T-cell (primary cell): Measurements from ENCODE around the gene MYH15. TPM values are rescaled to one million over a fixed set of nuclear protein-coding genes. Genes with fewer than 3 reads are reported as not detected.

Experiments used
- ATAC-seq, 4 experiments: fragments of 200-7000 bp in 3 of 4; fragments of 150-1000 bp in 1 of 4; cut with Tn5 transposase; replicated peaks in 1 of 4; 1 replicate in 3 of 4; 2 replicates in 1 of 4; pipeline ENCODE4 v1.10.0; 2021; ENCODE audit warnings: moderate library complexity in 3 of 4, mild to moderate bottlenecking in 2 of 4, moderate number of reproducible peaks in 1 of 4
- CTCF ChIA-PET, 2 donors: fragments of 300-600 bp; sonication (Branson Sonifier 250); formaldehyde crosslinking; loops; one replicate each; lab custom pipeline; 2022; ENCODE audit warnings: antibody characterized with exemption in 2 of 2; lab: Charles Lee
- POLR2A ChIA-PET, 2 donors: fragments of 300-600 bp; sonication (Branson Sonifier 250); formaldehyde crosslinking; loops; one replicate each; lab custom pipeline; 2022; ENCODE audit warnings: antibody characterized with exemption in 2 of 2; lab: Charles Lee
- DNase-seq, 35 experiments: peaks; one replicate each; pipeline versions ENCODE4 v3.0.0 to v3.0.0-alpha.2; 2013 to 2023
- H3K27ac ChIP-seq: one replicate; pipeline ENCODE4 v1.5.1; 2013; ENCODE audit warnings: low read length
- H3K27me3 ChIP-seq, 2 experiments: replicated peaks in 1 of 2; 1 replicate in 1 of 2; 2 replicates in 1 of 2; pipeline versions ENCODE4 v1.6.1 to v1.7.0; 2013; ENCODE audit warnings: low read length in 1 of 2, mixed read lengths in 1 of 2; ENCODE audit not compliant: control insufficient read depth in 2 of 2, insufficient read depth in 2 of 2; ENCODE audit errors: extremely low read depth in 1 of 2
- H3K36me3 ChIP-seq, 2 donors: 1 replicate in 1 of 2; 2 replicates in 1 of 2; pipeline versions ENCODE4 v1.6.1 to v1.7.0; 2013; ENCODE audit warnings: low read length in 1 of 2; ENCODE audit not compliant: control insufficient read depth in 2 of 2, insufficient read depth in 1 of 2; ENCODE audit errors: extremely low read depth in 1 of 2
- H3K4me1 ChIP-seq, 2 experiments: 1 replicate in 1 of 2; 2 replicates in 1 of 2; pipeline versions ENCODE4 v1.6.1 to v1.7.0; 2013; ENCODE audit warnings: low read length in 2 of 2, mixed read lengths in 1 of 2; ENCODE audit not compliant: insufficient read depth in 2 of 2, control insufficient read depth in 1 of 2; ENCODE audit errors: extremely low read depth in 1 of 2
- H3K4me3 ChIP-seq, 2 donors: 1 replicate in 1 of 2; 2 replicates in 1 of 2; pipeline versions ENCODE4 v1.5.1 to v1.7.0; 2013; ENCODE audit warnings: mild to moderate bottlenecking in 2 of 2, low read length in 1 of 2, moderate library complexity in 1 of 2; ENCODE audit not compliant: control insufficient read depth in 1 of 2; ENCODE audit errors: extremely low read depth in 1 of 2
- H3K9me3 ChIP-seq: 2 replicates; pipeline ENCODE4 v1.7.0; 2013
- H3K27ac Mint-ChIP-seq, 2 donors: one replicate each; pipeline ENCODE4 v1.8.0; 2020 to 2021; ENCODE audit warnings: mild to moderate bottlenecking in 2 of 2, mixed read lengths in 2 of 2
- H3K27me3 Mint-ChIP-seq, 2 donors: one replicate each; pipeline ENCODE4 v1.8.0; 2021 to 2022; ENCODE audit warnings: mixed read lengths in 2 of 2
- H3K36me3 Mint-ChIP-seq: one replicate; pipeline ENCODE4 v1.8.0; 2021; ENCODE audit warnings: mixed read lengths
- H3K4me1 Mint-ChIP-seq, 3 donors: one replicate each; pipeline ENCODE4 v1.8.0; 2020 to 2022; ENCODE audit warnings: mixed read lengths in 3 of 3, mild to moderate bottlenecking in 1 of 3
- H3K4me3 Mint-ChIP-seq, 3 donors: one replicate each; pipeline ENCODE4 v1.8.0; 2020 to 2022; ENCODE audit warnings: mild to moderate bottlenecking in 3 of 3, mixed read lengths in 3 of 3, moderate library complexity in 3 of 3
- H3K9me3 Mint-ChIP-seq, 3 donors: one replicate each; pipeline ENCODE4 v1.8.0; 2020 to 2022; ENCODE audit warnings: mixed read lengths in 3 of 3
- WGBS: methylation state at CpG from one replicate; pipeline ENCODE4 v1.1.5; 2013; ENCODE audit warnings: missing lambda C conversion rate; ENCODE audit not compliant: insufficient coverage; 5-methylcytosine and 5-hydroxymethylcytosine counted together
- total RNA-seq, 35 experiments: library from RNA in 6 of 35; stranded (reverse) in 6 of 35; fragments of 120-200 nt in 1 of 35; gene quantifications; one replicate each; pipeline versions ENCODE4 v1.2.1 to v1.2.4 and lab custom pipeline; 2013 to 2026

MYH15 gene
- total RNA-seq, 5 donors from 2014 or later (not counting 1 experiment from before 2014, with no cell fraction given) = 0.07 to 0.18 (median 0.11) TPM; not detected in 1

- 52% methylated on average over 3 of the region's 4 CpGs for WGBS
- no peaks in the 10 kb centered on the region for H3K36me3 Mint-ChIP-seq
- peaks cover 3 to 5% of the 10 kb centered on the region in 2 donors for H3K27me3 Mint-ChIP-seq
- ATAC-seq = no peak
- DNase-seq = no peak
- ChIA-PET POLR2A (no interaction called here), CTCF (interaction anchor here in 1 of 2 donors (0.6 kb wide), 1 partner anchor 231 kb away, joined by 4 read pairs; no protein-coding TSS in a partner anchor)
- no peak overlapping the region for H3K4me3 Mint-ChIP-seq
- H3K4me1 ChIP-seq = no peaks in the 10 kb centered on the region
- no peak overlapping the region for H3K27ac ChIP-seq
- no peaks in the 10 kb centered on the region for H3K36me3 ChIP-seq
- H3K4me3 ChIP-seq = no peak overlapping the region
- no peaks in the 10 kb centered on the region for H3K27me3 ChIP-seq
- no peaks in the 10 kb centered on the region for H3K9me3 ChIP-seq
- no peak overlapping the region for H3K27ac Mint-ChIP-seq
- no peaks in the 10 kb centered on the region for H3K9me3 Mint-ChIP-seq
- H3K4me1 Mint-ChIP-seq = no peaks in the 10 kb centered on the region
Observed at GRCh38 chr3:108416111-108416869, 94.1 kb downstream of the MYH15 start.

GRCh38 chr3:108415661-108416060, 94.7 kb downstream of the MYH15 start:
- no peaks in the 10 kb centered on the region for H3K9me3 ChIP-seq
- Mint-ChIP-seq H3K36me3 (no peaks in the 10 kb centered on the region), H3K4me3 (no peak overlapping the region), H3K27ac (no peak overlapping the region), H3K9me3 (no peaks in the 10 kb centered on the region), H3K27me3 (peaks cover 3 to 6% of the 10 kb centered on the region in 2 donors), H3K4me1 (no peaks in the 10 kb centered on the region)
- no peak for ATAC-seq
- no peaks in the 10 kb centered on the region for H3K36me3 ChIP-seq
- POLR2A ChIA-PET = no interaction called here
- H3K4me1 ChIP-seq = no peaks in the 10 kb centered on the region
- no peak overlapping the region for H3K27ac ChIP-seq
- H3K27me3 ChIP-seq = peaks cover 0 to under 1% of the 10 kb centered on the region in 2 experiments
- DNase-seq = no peak
- CTCF ChIA-PET = no interaction called here
- 100% methylated on average over 1 of the region's 3 CpGs for WGBS
- no peak overlapping the region for H3K4me3 ChIP-seq

GRCh38 chr3:108414007-108414406, 96.4 kb downstream of the MYH15 start:
- Mint-ChIP-seq H3K4me1 (no peaks in the 10 kb centered on the region), H3K4me3 (no peak overlapping the region), H3K36me3 (no peaks in the 10 kb centered on the region), H3K9me3 (no peaks in the 10 kb centered on the region), H3K27ac (no peak overlapping the region), H3K27me3 (peaks cover 3 to 6% of the 10 kb centered on the region in 2 donors)
- CTCF ChIA-PET = no interaction called here
- POLR2A ChIA-PET = interaction anchor here in 1 of 2 donors (0.6 kb wide), 1 partner anchor 378 kb away, joined by 3 read pairs; no protein-coding TSS in a partner anchor
- H3K4me1 ChIP-seq = no peaks in the 10 kb centered on the region
- peaks cover 0 to 5% of the 10 kb centered on the region in 2 experiments for H3K27me3 ChIP-seq
- ATAC-seq (no peak), DNase-seq (no peak)
- no peak overlapping the region for H3K4me3 ChIP-seq
- H3K36me3 ChIP-seq = no peaks in the 10 kb centered on the region
- no peak overlapping the region for H3K27ac ChIP-seq
- H3K9me3 ChIP-seq = no peaks in the 10 kb centered on the region
- WGBS = 88% methylated on average over 4 of the region's 5 CpGs

- peaks cover 3% of the 10 kb centered on the region in 2 donors for H3K27me3 Mint-ChIP-seq
- ATAC-seq (no peak), DNase-seq (no peak)
- no CpG with 5 or more reads among the region's 6 CpGs for WGBS
- H3K27ac ChIP-seq = no peak overlapping the region
- no peaks in the 10 kb centered on the region for H3K4me1 ChIP-seq
- H3K4me1 Mint-ChIP-seq = peaks cover 0 to 2% (median 0%) of the 10 kb centered on the region in 3 donors
- H3K4me3 Mint-ChIP-seq = no peak overlapping the region
- H3K4me3 ChIP-seq = no peak overlapping the region
- ChIA-PET POLR2A (no interaction called here), CTCF (no interaction called here)
- no peaks in the 10 kb centered on the region for H3K9me3 ChIP-seq
- peaks cover 0 to 5% of the 10 kb centered on the region in 2 experiments for H3K27me3 ChIP-seq
- no peak overlapping the region for H3K27ac Mint-ChIP-seq
- no peaks in the 10 kb centered on the region for H3K9me3 Mint-ChIP-seq
- no peaks in the 10 kb centered on the region for H3K36me3 ChIP-seq
- H3K36me3 Mint-ChIP-seq = no peaks in the 10 kb centered on the region
Observed at GRCh38 chr3:108412121-108412750, 98.2 kb downstream of the MYH15 start.

- Mint-ChIP-seq H3K27me3 (peaks cover 0 to 3% of the 10 kb centered on the region in 2 donors), H3K27ac (no peak overlapping the region), H3K9me3 (no peaks in the 10 kb centered on the region), H3K4me3 (no peak overlapping the region), H3K36me3 (no peaks in the 10 kb centered on the region), H3K4me1 (peaks cover 0 to 10% (median 5%) of the 10 kb centered on the region in 3 donors)
- H3K4me3 ChIP-seq = no peak overlapping the region
- peaks cover 0 to 5% of the 10 kb centered on the region in 2 experiments for H3K27me3 ChIP-seq
- H3K4me1 ChIP-seq = no peaks in the 10 kb centered on the region
- 83% methylated on average over 10 of the region's 11 CpGs for WGBS
- H3K9me3 ChIP-seq = no peaks in the 10 kb centered on the region
- no peak for ATAC-seq
- POLR2A ChIA-PET = no interaction called here
- H3K27ac ChIP-seq = no peak overlapping the region
- no peak for DNase-seq
- CTCF ChIA-PET = interaction anchor here in 1 of 2 donors (0.6 to 1.0 kb wide), 3 partner anchors 8 to 361 kb away, joined by 3 to 4 read pairs (median 3); no protein-coding TSS in a partner anchor
- no peaks in the 10 kb centered on the region for H3K36me3 ChIP-seq
Observed at GRCh38 chr3:108410531-108410984, 99.8 kb downstream of the MYH15 start.

GRCh38 chr3:108409800-108410178, 100.6 kb downstream of the MYH15 start:
- no peaks in the 10 kb centered on the region for H3K9me3 Mint-ChIP-seq
- no peak overlapping the region for H3K4me3 Mint-ChIP-seq
- H3K27me3 ChIP-seq = peaks cover 0 to 5% of the 10 kb centered on the region in 2 experiments
- no peak overlapping the region for H3K27ac ChIP-seq
- H3K27ac Mint-ChIP-seq = no peak overlapping the region
- H3K36me3 ChIP-seq = no peaks in the 10 kb centered on the region
- H3K4me1 ChIP-seq = no peaks in the 10 kb centered on the region
- no peak overlapping the region for H3K4me3 ChIP-seq
- no peaks in the 10 kb centered on the region for H3K9me3 ChIP-seq
- POLR2A ChIA-PET = no interaction called here
- no peak for DNase-seq
- CTCF ChIA-PET = interaction anchor here in 1 of 2 donors (0.6 to 1.0 kb wide), 2 partner anchors 257 to 361 kb away, joined by 3 read pairs; no protein-coding TSS in a partner anchor
- WGBS = 80% methylated on average over 1 of the region's 4 CpGs
- no peak for ATAC-seq
- H3K36me3 Mint-ChIP-seq = no peaks in the 10 kb centered on the region
- peaks cover 0 to 3% of the 10 kb centered on the region in 2 donors for H3K27me3 Mint-ChIP-seq
- peaks cover 0 to 10% (median 5%) of the 10 kb centered on the region in 3 donors for H3K4me1 Mint-ChIP-seq
